Motor neuron (in vitro differentiated cells): Measurements from ENCODE around the gene GPC6. TPM values are rescaled to one million over a fixed set of nuclear protein-coding genes. Genes with fewer than 3 reads are reported as not detected.

Experiments used
- ATAC-seq, 8 experiments: fragments of 200-7000 bp; cut with Tn5 transposase; replicated peaks in 6 of 8; 2 replicates each; pipeline ENCODE4 v1.8.0; 2021; ENCODE audit warnings: mild to moderate bottlenecking in 8 of 8, moderate library complexity in 8 of 8
- H3K27ac ChIP-seq, 2 donors: fragments of 250-450 bp; sonication (Bioruptor Pico); 2 replicates each; pipeline ENCODE4 v1.9.0; 2021; ENCODE audit warnings: antibody characterized with exemption in 2 of 2, mild to moderate bottlenecking in 2 of 2, moderate library complexity in 1 of 2
- H3K4me1 ChIP-seq, 2 donors: fragments of 250-450 bp; sonication (Bioruptor Pico); replicated peaks in 1 of 2; 2 replicates each; pipeline ENCODE4 v1.6.1; 2021; ENCODE audit warnings: antibody characterized with exemption in 2 of 2, mild to moderate bottlenecking in 2 of 2, moderate library complexity in 1 of 2
- H3K4me3 ChIP-seq, 5 donors: fragments of 250-450 bp; sonication (Bioruptor Pico); 2 replicates each; pipeline ENCODE4 v1.9.0; 2021; ENCODE audit warnings: antibody characterized with exemption in 5 of 5, mild to moderate bottlenecking in 5 of 5, moderate library complexity in 4 of 5
- WGBS, 10 experiments: fragments of 450-650 bp; shearing (Covaris generic); methylation state at CpG; one replicate each; pipeline ENCODE4 v1.0.0; 2022; 5-methylcytosine and 5-hydroxymethylcytosine counted together
- in situ Hi-C, 9 experiments: fragments of 400-800 bp; cut with MboI; loops; one replicate each; pipeline ENCODE4 v1.15.0; 2021; ENCODE audit warnings: low sequenced_read_pairs in 9 of 9, low pct_unique_long_range_greater_than_20kb in 2 of 9; ENCODE audit not compliant: unreplicated experiment in 9 of 9
- total RNA-seq, 8 experiments: library from RNA; unstranded; fragments of 300-600 nt; gene quantifications; 2 replicates each; pipeline versions ENCODE4 v1.2.3 to v1.2.4, GENCODE V29; 2022

Gene GPC6
- total RNA-seq, 8 experiments from 2014 or later: 1.8 to 52.4 (median 15.5) TPM

- peak in 5 of 8 experiments; percentile 35 to 97 (median 62) for ATAC-seq
- Histone ChIP-seq H3K27ac (no peak overlapping the region), H3K4me3 (no peak overlapping the region), H3K4me1 (peaks cover 6 to 8% of the 10 kb centered on the region in 2 donors)
- in situ Hi-C loops: no loop called here
- 13 to 88% (median 52%) methylated on average over 2 to 5 of the region's 5 CpGs for WGBS, 10 experiments
Observed at GRCh38 chr13:93853912-93854311, 627.3 kb downstream of the GPC6 start.

GRCh38 chr13:93857126-93857525 lies 630.5 kb downstream of the GPC6 start:
- Histone ChIP-seq H3K4me1 (peaks cover 8 to 11% of the 10 kb centered on the region in 2 donors), H3K4me3 (no peak overlapping the region), H3K27ac (no peak overlapping the region)
- no peak for ATAC-seq
- in situ Hi-C loops: no loop called here

GRCh38 chr13:93859716-93860115 lies 633.1 kb downstream of the GPC6 start:
- Histone ChIP-seq H3K27ac (no peak overlapping the region), H3K4me1 (peaks cover 6 to 14% of the 10 kb centered on the region in 2 donors), H3K4me3 (no peak overlapping the region)
- no peak for ATAC-seq
- in situ Hi-C loops: no loop called here
- 20 to 100% (median 92%) methylated on average over 1 to 2 of the region's 2 CpGs; no CpG with 5 or more reads in 4 of the 10 experiments for WGBS, 10 experiments

- H3K27ac ChIP-seq: no peak overlapping the region
Observed at GRCh38 chr13:93861818-93862217, 635.2 kb downstream of the GPC6 start.

GRCh38 chr13:93862259-93862658 lies 635.7 kb downstream of the GPC6 start:
- Histone ChIP-seq H3K4me1 (peaks cover 13 to 18% of the 10 kb centered on the region in 2 donors), H3K27ac (no peak overlapping the region), H3K4me3 (no peak overlapping the region)
- WGBS, 10 experiments: 52 to 100% (median 93%) methylated on average over 2 of the region's 2 CpGs; no CpG with 5 or more reads in 4 of the 10 experiments
- in situ Hi-C loops: no loop called here
- ATAC-seq: peak in 2 of 8 experiments; percentile 42 to 52

More at GRCh38 chr13:93861818-93862217, 635.2 kb downstream of the GPC6 start:
- H3K4me3 ChIP-seq: no peak overlapping the region
- H3K4me1 ChIP-seq: peaks cover 13 to 18% of the 10 kb centered on the region in 2 donors
- in situ Hi-C loops: no loop called here
- ATAC-seq: peak in 7 of 8 experiments; percentile 73 to 99 (median 88)
- WGBS, 10 experiments: 33 to 100% (median 59%) methylated on average over 1 to 4 of the region's 4 CpGs; no CpG with 5 or more reads in 1 of the 10 experiments

- no peak for ATAC-seq
- H3K4me1 ChIP-seq: peaks cover 13 to 18% of the 10 kb centered on the region in 2 donors
- in situ Hi-C loops: no loop called here
- H3K4me3 ChIP-seq: no peak overlapping the region
- no peak overlapping the region for H3K27ac ChIP-seq
- 71 to 100% (median 79%) methylated on average over 1 to 3 of the region's 3 CpGs; no CpG with 5 or more reads in 4 of the 10 experiments for WGBS, 10 experiments
Observed at GRCh38 chr13:93865235-93865634, 638.6 kb downstream of the GPC6 start.

- WGBS, 10 experiments: 15 to 100% (median 75%) methylated on average over 1 to 3 of the region's 3 CpGs; no CpG with 5 or more reads in 2 of the 10 experiments
- no peak overlapping the region for H3K27ac ChIP-seq
- in situ Hi-C loops: no loop called here
- no peak overlapping the region for H3K4me3 ChIP-seq
- peaks cover 8 to 18% of the 10 kb centered on the region in 2 donors for H3K4me1 ChIP-seq
- ATAC-seq: no peak
Observed at GRCh38 chr13:93867481-93867880, 640.9 kb downstream of the GPC6 start.

- H3K4me3 ChIP-seq: no peak overlapping the region
- H3K27ac ChIP-seq: no peak overlapping the region
- 40 to 100% (median 83%) methylated on average over 1 to 2 of the region's 2 CpGs; no CpG with 5 or more reads in 2 of the 10 experiments for WGBS, 10 experiments
- peaks cover 0 to 2% of the 10 kb centered on the region in 2 donors for H3K4me1 ChIP-seq
- in situ Hi-C loops: no loop called here
- ATAC-seq: no peak
Observed at GRCh38 chr13:93872376-93872775, 645.8 kb downstream of the GPC6 start.

- Histone ChIP-seq H3K4me3 (no peak overlapping the region), H3K4me1 (peaks cover 0 to 2% of the 10 kb centered on the region in 2 donors), H3K27ac (no peak overlapping the region)
- in situ Hi-C loops: no loop called here
- ATAC-seq: no peak
- WGBS, 10 experiments: 44 to 86% (median 60%) methylated on average over 1 to 2 of the region's 2 CpGs
Observed at GRCh38 chr13:93872786-93873347, 646.3 kb downstream of the GPC6 start.

- ATAC-seq: no peak
- H3K4me3 ChIP-seq: no peak overlapping the region
- in situ Hi-C loops: no loop called here
- H3K4me1 ChIP-seq: peaks cover 0 to 2% of the 10 kb centered on the region in 2 donors
- no peak overlapping the region for H3K27ac ChIP-seq
- WGBS, 10 experiments: 100% methylated on average over 1 of the region's 1 CpG; no CpG with 5 or more reads in 6 of the 10 experiments
Observed at GRCh38 chr13:93875547-93875946, 648.9 kb downstream of the GPC6 start.

- Histone ChIP-seq H3K4me3 (no peak overlapping the region), H3K27ac (no peak overlapping the region), H3K4me1 (peaks cover 0 to 2% of the 10 kb centered on the region in 2 donors)
- WGBS, 10 experiments: 67 to 100% (median 93%) methylated on average over 3 of the region's 3 CpGs; no CpG with 5 or more reads in 1 of the 10 experiments
- in situ Hi-C loops: no loop called here
- ATAC-seq: no peak
Observed at GRCh38 chr13:93876236-93876635, 649.6 kb downstream of the GPC6 start.

- Histone ChIP-seq H3K4me1 (no peaks in the 10 kb centered on the region), H3K27ac (no peak overlapping the region), H3K4me3 (no peak overlapping the region)
- WGBS, 10 experiments: 0 to 100% (median 88%) methylated on average over 1 to 2 of the region's 2 CpGs; no CpG with 5 or more reads in 1 of the 10 experiments
- in situ Hi-C loops: no loop called here
- no peak for ATAC-seq
Observed at GRCh38 chr13:93878675-93879074, 652.1 kb downstream of the GPC6 start.

- peak in 1 of 8 experiments; percentile 56 for ATAC-seq
- 0 to 88% (median 13%) methylated on average over 1 to 2 of the region's 2 CpGs; no CpG with 5 or more reads in 2 of the 10 experiments for WGBS, 10 experiments
- in situ Hi-C loops: no loop called here
- H3K4me3 ChIP-seq: no peak overlapping the region
- no peaks in the 10 kb centered on the region for H3K4me1 ChIP-seq
- no peak overlapping the region for H3K27ac ChIP-seq
Observed at GRCh38 chr13:93881411-93881810, 654.8 kb downstream of the GPC6 start.
